Vagina (tissue), 2 donors: ENCODE results near the gene PRKAR2B.

Experiments used
- CTCF ChIP-seq, 3 experiments: fragments of 450-650 bp in 2 of 3; fragments of 200-600 bp in 1 of 3; sonication (generic) in 1 of 3; IDR thresholded peaks; one replicate each; pipeline ENCODE4 v1.5.1; 2017 to 2019; ENCODE audit warnings: antibody characterized with exemption in 3 of 3, mild to moderate bottlenecking in 2 of 3, moderate library complexity in 2 of 3
- POLR2AphosphoS5 ChIP-seq, 2 donors: sonication (generic); formaldehyde crosslinking; IDR thresholded peaks; one replicate each; pipeline ENCODE4 v1.9.0; 2017; ENCODE audit warnings: antibody characterized with exemption in 2 of 2, mild to moderate bottlenecking in 2 of 2, low read depth in 1 of 2; ENCODE audit not compliant: insufficient read depth in 1 of 2

- no peak for TF ChIP-seq CTCF (IDR thresholded peaks at IDR 0.05)
- no peak for TF ChIP-seq POLR2AphosphoS5 (IDR thresholded peaks at IDR 0.05; ENCODE audit: insufficient read depth in 1 of 2, low read depth in 1 of 2)
These were observed 34.0 kb downstream of the PRKAR2B start for GRCh38 chr7:107078517-107078966.
